ENCODE results near the gene SMIM30. TPM values are rescaled to one million over a fixed set of nuclear protein-coding genes. Genes with fewer than 3 reads are reported as not detected.

The SMIM30 gene
- total and polyA plus RNA-seq, 2 of the 4 experiments (the other 2 are of a cell fraction): 31.6 to 47.7 TPM

GRCh38 chr7:113159746-113160339, 41.5 kb upstream of the SMIM30 start:
- Histone ChIP-seq H4K91ac (ENCODE audit: insufficient read depth, low read depth, low read length) (no peak overlapping the region), H3K4me2 (ENCODE audit: low read depth, low read length) (no peak overlapping the region), H4K5ac (ENCODE audit: low read depth, low read length) (no peak overlapping the region), H3K9me1 (ENCODE audit: insufficient read depth, low read length) (no peaks in the 10 kb centered on the region), H2AK9ac (replicated peaks; ENCODE audit: low read depth, low read length, poor library complexity) (no peak overlapping the region), H3K23ac (ENCODE audit: low read depth, low read length) (no peak overlapping the region), H3K14ac (replicated peaks; ENCODE audit: low read depth, low read length) (no peak overlapping the region), H3K79me1 (ENCODE audit: low read depth in 1 of 2, low read length in 2 of 2) (no peaks in the 10 kb centered on the region), H2BK15ac (ENCODE audit: low read depth, low read length) (no peak overlapping the region; the same call in 2 of the 3 replicates), H3K36me3 (ENCODE audit: control insufficient read depth, insufficient read depth, low read length) (no peaks in the 10 kb centered on the region), H2AFZ (replicated peaks; ENCODE audit: low read length, poor library complexity) (no peak overlapping the region), H3K4me3 (ENCODE audit: insufficient read depth, low read depth, low read length) (no peak overlapping the region), H2BK20ac (ENCODE audit: low read depth, low read length) (no peak overlapping the region), H2BK120ac (ENCODE audit: low read depth, low read length) (no peak overlapping the region), H3K4ac (ENCODE audit: low read depth, low read length) (no peak overlapping the region), H3K18ac (ENCODE audit: low read depth, low read length) (no peak overlapping the region), H3K27ac (ENCODE audit: insufficient read depth, low read length) (no peak overlapping the region), H3K9me3 (ENCODE audit: control insufficient read depth, insufficient read depth, low read length) (no peaks in the 10 kb centered on the region), H3K56ac (ENCODE audit: extremely low read depth, insufficient read depth, low read length) (no peak overlapping the region), H4K20me1 (ENCODE audit: insufficient read depth, low read length) (no peaks in the 10 kb centered on the region), H3K27me3 (ENCODE audit: control insufficient read depth, insufficient read depth, low read length) (no peaks in the 10 kb centered on the region), H2AK5ac (ENCODE audit: low read depth, low read length) (no peak overlapping the region), H3K9ac (ENCODE audit: low read depth, low read length) (no peak overlapping the region), H3K4me1 (ENCODE audit: control insufficient read depth, insufficient read depth, low read length) (no peaks in the 10 kb centered on the region), H4K8ac (ENCODE audit: low read depth in 2 of 2, low read length in 2 of 2) (no peak overlapping the region), H2BK5ac (ENCODE audit: low read depth, low read length, poor library complexity, severe bottlenecking) (no peak overlapping the region)
- DNase-seq: peak; percentile 45
- in situ Hi-C loops (cut with MboI; ENCODE audit: low sequenced_read_pairs) (loop anchor here (5.0 kb wide), 1 partner anchor 262 kb away; no protein-coding TSS in a partner anchor), intact Hi-C loops (cut with micrococcal nuclease) (loop anchor here (1.0 to 5.0 kb wide), 4 partner anchors 129 to 609 kb away; no protein-coding TSS in a partner anchor), dilution Hi-C loops (cut with HindIII; ENCODE audit: low sequenced_read_pairs, unreplicated experiment) (no loop called here)
- TF ChIP-seq CHD1 (IDR thresholded peaks at IDR 0.05; ENCODE audit: low read depth, low read length): no peak
- TF ChIP-seq SMC3 (IDR thresholded peaks at IDR 0.05; ENCODE audit: low read depth, low read length): peak; percentile 72
- peak; percentile 71 for TF ChIP-seq RAD21 (IDR thresholded peaks at IDR 0.05; ENCODE audit: low read length)
- TF ChIP-seq MAZ (IDR thresholded peaks at IDR 0.05; ENCODE audit: borderline replicate concordance, low read depth, low read length): no peak
- peak; percentile 74 for TF ChIP-seq CTCF (conservative IDR thresholded peaks at IDR 0.05; ENCODE audit: low read depth, low read length)
- TF ChIP-seq FOS (IDR thresholded peaks at IDR 0.05; ENCODE audit: low read depth, low read length): no peak
- no peak for TF ChIP-seq MXI1 (IDR thresholded peaks at IDR 0.05; ENCODE audit: borderline replicate concordance, low read depth, low read length)
- TF ChIP-seq RFX5 (IDR thresholded peaks at IDR 0.05; ENCODE audit: low read depth, low read length): no peak
- ChIA-PET CTCF (interaction anchor here (0.6 to 3.4 kb wide), 29 partner anchors 8 to 692 kb away, joined by 3 to 21 read pairs (median 4); no protein-coding TSS in a partner anchor), POLR2A (ENCODE audit: unreplicated experiment) (no interaction called here)
- BruUV-seq (replicated peaks): no TSS peak
- WGBS, 2 experiments (ENCODE audit: extremely low coverage in 2 of 2, insufficient read length in 1 of 2): 100% methylated on average over 1 of the region's 5 CpGs; no CpG with 5 or more reads in 1 of the 2 experiments
- ATAC-seq (ENCODE audit: low read depth): peak; percentile 75
